ENCODE data around the gene KRT5.

- TF ChIP-seq TCF7 (IDR thresholded peaks at IDR 0.05; ENCODE audit: borderline replicate concordance) = no peak
- TF ChIP-seq NKRF (conservative IDR thresholded peaks at IDR 0.05) = no peak
- TF ChIP-seq EGR1 (IDR thresholded peaks at IDR 0.05; ENCODE audit: borderline replicate concordance in 1 of 2, low read depth in 2 of 2, low read length in 2 of 2) = no peak
- no peak for TF ChIP-seq POLR2A (IDR thresholded peaks at IDR 0.05; ENCODE audit: low read depth, low read length)
- TF ChIP-seq CTCF (IDR thresholded peaks at IDR 0.05 in 2 of 3, conservative IDR thresholded peaks at IDR 0.05 in 1 of 3; ENCODE audit: control insufficient read depth in 2 of 3, extremely low read depth in 1 of 3, insufficient read depth in 1 of 3, low read depth in 3 of 3, low read length in 3 of 3) = no peak
- no peak for TF ChIP-seq ZSCAN29 (IDR thresholded peaks at IDR 0.05)
Observed at GRCh38 chr12:52555577-52555976, 35.4 kb upstream of the KRT5 start.

All from GM12878 (cell line).